Measurements from ENCODE around the gene VILL. TPM values are rescaled to one million over a fixed set of nuclear protein-coding genes. Genes with fewer than 3 reads are reported as not detected.
"Not testable (repeated sequence)": the region's sequence is repeated elsewhere in the genome, so short reads cannot be mapped to it uniquely, and the experiment has no call there.

VILL gene
- total and polyA plus RNA-seq, 2 donors (not counting 3 experiments of a cell fraction or from before 2014, with no cell fraction given) = 9.0 to 10.0 TPM

- FAIRE-seq = no peak
- CTCF ChIA-PET = interaction anchor here (1.5 kb wide), 1 partner anchor 35 kb away, joined by 3 read pairs; no protein-coding TSS in a partner anchor
These were observed 41.8 kb downstream of the VILL start for GRCh38 chr3:38032328-38032865.

GRCh38 chr3:38033586-38033985 lies 43.0 kb downstream of the VILL start:
- FAIRE-seq; POLR2A ChIA-PET; H3K9me1 ChIP-seq (replicated peaks; ENCODE audit: control insufficient read depth, extremely low read depth, insufficient read depth, low read length); H3K9ac ChIP-seq (replicated peaks; ENCODE audit: extremely low read depth, insufficient read depth, low read length); H3K9me3 ChIP-seq (replicated peaks; ENCODE audit: control insufficient read depth, insufficient read depth, low read length); H3K4me3 ChIP-seq (replicated peaks in 1 of 3; ENCODE audit: insufficient read depth in 1 of 3, low read depth in 1 of 3, low read length in 3 of 3); H3K79me2 ChIP-seq (ENCODE audit: control insufficient read depth, insufficient read depth, low read length); CTCF ChIA-PET; H3K4me2 ChIP-seq (ENCODE audit: insufficient read depth, low read length); BruUV-seq (replicated peaks); H2AFZ ChIP-seq (ENCODE audit: low read depth, low read length); intact Hi-C loops (cut with micrococcal nuclease); H3K27ac ChIP-seq (ENCODE audit: insufficient read depth, low read depth, low read length); H4K20me1 ChIP-seq (replicated peaks; ENCODE audit: control insufficient read depth, extremely low read depth, insufficient read depth, low read length); DNase-seq (ENCODE audit: low read depth, low spot score); dilution Hi-C loops (cut with MboI; ENCODE audit: extremely low pct_ligation_motif_present, low sequenced_read_pairs); H3K4me1 ChIP-seq (ENCODE audit: control insufficient read depth, extremely low read depth, insufficient read depth, low read length); H3K36me3 ChIP-seq (ENCODE audit: control insufficient read depth in 2 of 2, extremely low read depth in 1 of 2, insufficient read depth in 2 of 2, low read length in 2 of 2); H3K27me3 ChIP-seq (ENCODE audit: control insufficient read depth in 2 of 2, insufficient read depth in 2 of 2, low read length in 2 of 2): not testable (repeated sequence)

More at GRCh38 chr3:38032328-38032865, 41.8 kb downstream of the VILL start:
- H2AFZ ChIP-seq (ENCODE audit: low read depth, low read length) = no peak overlapping the region
- no peaks in the 10 kb centered on the region for H3K9me1 ChIP-seq (replicated peaks; ENCODE audit: control insufficient read depth, extremely low read depth, insufficient read depth, low read length)
- H3K36me3 ChIP-seq (ENCODE audit: control insufficient read depth in 2 of 2, extremely low read depth in 1 of 2, insufficient read depth in 2 of 2, low read length in 2 of 2) = no peaks in the 10 kb centered on the region
- TF ChIP-seq JUN (IDR thresholded peaks at IDR 0.05; ENCODE audit: borderline replicate concordance, insufficient read depth, insufficient read length, low read depth) (no peak), MYC (IDR thresholded peaks at IDR 0.05; ENCODE audit: low read depth, low read length) (no peak), CTCF (IDR thresholded peaks at IDR 0.05; ENCODE audit: extremely low read depth in 1 of 2, insufficient read depth in 1 of 2, low read depth in 1 of 2, low read length in 2 of 2) (no peak), FOS (IDR thresholded peaks at IDR 0.05; ENCODE audit: borderline replicate concordance, insufficient read depth, low read length) (no peak), GATA2 (IDR thresholded peaks at IDR 0.05; ENCODE audit: insufficient read depth, insufficient read length, low read depth, low read length) (no peak), POLR2AphosphoS5 (IDR thresholded peaks at IDR 0.05; ENCODE audit: insufficient read depth, low read depth, low read length) (no peak), POLR2A (IDR thresholded peaks at IDR 0.05; ENCODE audit: low read depth, low read length) (no peak), EZH2 (IDR thresholded peaks at IDR 0.05; ENCODE audit: borderline replicate concordance, low read depth, low read length, severe bottlenecking) (no peak), MAX (IDR thresholded peaks at IDR 0.05; ENCODE audit: insufficient read depth, insufficient read length) (no peak)
- no peak overlapping the region for H3K4me3 ChIP-seq (replicated peaks in 1 of 3; ENCODE audit: insufficient read depth in 1 of 3, low read depth in 1 of 3, low read length in 3 of 3)
- peaks cover 4% of the 10 kb centered on the region for H3K4me1 ChIP-seq (ENCODE audit: control insufficient read depth, extremely low read depth, insufficient read depth, low read length)
- intact Hi-C loops (cut with micrococcal nuclease) = no loop called here
- no peak overlapping the region for H3K4me2 ChIP-seq (ENCODE audit: insufficient read depth, low read length)
- no peaks in the 10 kb centered on the region for H3K9me3 ChIP-seq (replicated peaks; ENCODE audit: control insufficient read depth, insufficient read depth, low read length)
- POLR2A ChIA-PET = no interaction called here
- H4K20me1 ChIP-seq (replicated peaks; ENCODE audit: control insufficient read depth, extremely low read depth, insufficient read depth, low read length) = no peaks in the 10 kb centered on the region
- H3K9ac ChIP-seq (replicated peaks; ENCODE audit: extremely low read depth, insufficient read depth, low read length) = no peak overlapping the region
- BruUV-seq (replicated peaks) = no TSS peak
- dilution Hi-C loops (cut with MboI; ENCODE audit: extremely low pct_ligation_motif_present, low sequenced_read_pairs) = no loop called here
- no peaks in the 10 kb centered on the region for H3K79me2 ChIP-seq (ENCODE audit: control insufficient read depth, insufficient read depth, low read length)
- no peaks in the 10 kb centered on the region for H3K27me3 ChIP-seq (ENCODE audit: control insufficient read depth in 2 of 2, insufficient read depth in 2 of 2, low read length in 2 of 2)
- no peak for DNase-seq (ENCODE audit: low read depth, low spot score)
- H3K27ac ChIP-seq (ENCODE audit: insufficient read depth, low read depth, low read length) = no peak overlapping the region

- POLR2A ChIA-PET; intact Hi-C loops (cut with micrococcal nuclease): not testable (repeated sequence)
- CTCF ChIA-PET = interaction anchor here (0.9 to 1.3 kb wide), 2 partner anchors 84 to 264 kb away, joined by 4 read pairs; no protein-coding TSS in a partner anchor
These were observed 43.7 kb downstream of the VILL start for GRCh38 chr3:38034335-38034734.

More at GRCh38 chr3:38034335-38034734, 43.7 kb downstream of the VILL start:
- H3K9me3 ChIP-seq (replicated peaks; ENCODE audit: control insufficient read depth, insufficient read depth, low read length); dilution Hi-C loops (cut with MboI; ENCODE audit: extremely low pct_ligation_motif_present, low sequenced_read_pairs); H2AFZ ChIP-seq (ENCODE audit: low read depth, low read length); FAIRE-seq; H4K20me1 ChIP-seq (replicated peaks; ENCODE audit: control insufficient read depth, extremely low read depth, insufficient read depth, low read length); BruUV-seq (replicated peaks); H3K9ac ChIP-seq (replicated peaks; ENCODE audit: extremely low read depth, insufficient read depth, low read length); H3K9me1 ChIP-seq (replicated peaks; ENCODE audit: control insufficient read depth, extremely low read depth, insufficient read depth, low read length); H3K4me2 ChIP-seq (ENCODE audit: insufficient read depth, low read length); H3K27ac ChIP-seq (ENCODE audit: insufficient read depth, low read depth, low read length); DNase-seq (ENCODE audit: low read depth, low spot score); H3K79me2 ChIP-seq (ENCODE audit: control insufficient read depth, insufficient read depth, low read length); H3K27me3 ChIP-seq (ENCODE audit: control insufficient read depth in 2 of 2, insufficient read depth in 2 of 2, low read length in 2 of 2); H3K4me3 ChIP-seq (replicated peaks in 1 of 3; ENCODE audit: insufficient read depth in 1 of 3, low read depth in 1 of 3, low read length in 3 of 3); H3K36me3 ChIP-seq (ENCODE audit: control insufficient read depth in 2 of 2, extremely low read depth in 1 of 2, insufficient read depth in 2 of 2, low read length in 2 of 2): not testable (repeated sequence)
- H3K4me1 ChIP-seq (ENCODE audit: control insufficient read depth, extremely low read depth, insufficient read depth, low read length) = peaks cover 10% of the 10 kb centered on the region
